H1 (cell line): ENCODE data around the gene CACNA2D3. TPM values are rescaled to one million over a fixed set of nuclear protein-coding genes. Genes with fewer than 3 reads are reported as not detected.

Experiments used
- CTCF ChIA-PET: fragments of 300-600 bp; sonication (Branson Sonifier 250); formaldehyde crosslinking; loops from one replicate; lab custom pipeline; 2021; ENCODE audit not compliant: partially characterized antibody; lab: Charles Lee
- POLR2A ChIA-PET: fragments of 300-600 bp; sonication (Branson Sonifier 250); formaldehyde crosslinking; loops from one replicate; lab custom pipeline; 2021; ENCODE audit warnings: inconsistent platforms; ENCODE audit not compliant: partially characterized antibody; lab: Charles Lee
- DNase-seq, 2 experiments: peaks; one replicate each; pipeline versions ENCODE4 v3.0.0 to v3.0.0-alpha.2; 2010 to 2022; ENCODE audit warnings: low spot score in 2 of 2, low read depth in 1 of 2, mixed read lengths in 1 of 2
- FAIRE-seq: peaks from 2 replicates; lab custom pipeline; 2011; peaks lifted over from hg19 to GRCh38; lab: Jason Lieb, UNC
- H2AFZ ChIP-seq: 2 replicates; pipeline ENCODE4 v1.8.1; 2012; ENCODE audit warnings: low read length, inconsistent platforms
- H2AK5ac ChIP-seq: 2 replicates; pipeline ENCODE4 v1.6.1; 2013; ENCODE audit warnings: low read depth, low read length
- H2BK120ac ChIP-seq: replicated peaks from 2 replicates; pipeline ENCODE3; 2013; ENCODE audit warnings: low read depth, low read length, inconsistent platforms
- H2BK12ac ChIP-seq: 2 replicates; pipeline ENCODE4 v1.6.1; 2013; ENCODE audit warnings: low read depth, low read length
- H2BK15ac ChIP-seq: 2 replicates; pipeline ENCODE4 v1.6.1; 2013; ENCODE audit warnings: low read length
- H2BK20ac ChIP-seq: 2 replicates; pipeline ENCODE4 v1.6.1; 2013; ENCODE audit warnings: low read length
- H2BK5ac ChIP-seq: 2 replicates; pipeline ENCODE4 v1.6.1; 2013; ENCODE audit warnings: low read depth, low read length
- H3K14ac ChIP-seq: 2 replicates; pipeline ENCODE4 v1.6.1; 2013; ENCODE audit warnings: inconsistent platforms; ENCODE audit not compliant: insufficient read length
- H3K18ac ChIP-seq: 2 replicates; pipeline ENCODE4 v1.6.1; 2013; ENCODE audit warnings: low read length; ENCODE audit errors: extremely low read depth
- H3K23ac ChIP-seq: 2 replicates; pipeline ENCODE4 v1.6.1; 2013; ENCODE audit warnings: inconsistent platforms; ENCODE audit not compliant: insufficient read length
- H3K23me2 ChIP-seq: 2 replicates; pipeline ENCODE4 v1.6.1; 2013; ENCODE audit warnings: low read depth, low read length
- H3K27ac ChIP-seq: 2 replicates; pipeline ENCODE4 v1.6.1; 2011; ENCODE audit warnings: low read depth, low read length, inconsistent platforms
- H3K27me3 ChIP-seq, 4 experiments: replicated peaks in 1 of 4; 1 replicate in 1 of 4; 2 replicates in 3 of 4; pipeline versions ENCODE4 v1.6.1 to v1.8.1; 2011 to 2013; ENCODE audit warnings: low read length in 3 of 4, mild to moderate bottlenecking in 3 of 4, inconsistent platforms in 2 of 4, mixed read lengths in 2 of 4, moderate library complexity in 1 of 4; ENCODE audit not compliant: control insufficient read depth in 3 of 4, insufficient read depth in 3 of 4; ENCODE audit errors: extremely low read depth in 1 of 4
- H3K36me3 ChIP-seq, 4 experiments: 2 replicates each; pipeline versions ENCODE4 v1.6.1 to v1.8.1; 2011 to 2013; ENCODE audit warnings: mild to moderate bottlenecking in 4 of 4, low read length in 3 of 4, moderate library complexity in 2 of 4, control low read depth in 1 of 4, inconsistent platforms in 1 of 4; ENCODE audit not compliant: insufficient read depth in 4 of 4, control insufficient read depth in 2 of 4
- H3K4ac ChIP-seq: replicated peaks from 2 replicates; pipeline ENCODE3; 2013; ENCODE audit warnings: low read length, low read depth, mixed read lengths, inconsistent platforms; ENCODE audit not compliant: insufficient read length
- H3K4me1 ChIP-seq, 4 experiments: replicated peaks in 1 of 4; 1 replicate in 1 of 4; 2 replicates in 3 of 4; pipeline versions ENCODE4 v1.6.1 to v1.8.1; 2011 to 2013; ENCODE audit warnings: low read length in 3 of 4, inconsistent platforms in 2 of 4, mixed read lengths in 1 of 4; ENCODE audit not compliant: insufficient read depth in 4 of 4, control insufficient read depth in 3 of 4
- H3K4me2 ChIP-seq, 2 experiments: 2 replicates each; pipeline versions ENCODE4 v1.6.1 to v1.8.1; 2011 to 2013; ENCODE audit warnings: low read depth in 2 of 2, low read length in 2 of 2, control low read depth in 1 of 2, inconsistent platforms in 1 of 2, mild to moderate bottlenecking in 1 of 2; ENCODE audit not compliant: insufficient read depth in 1 of 2
- H3K4me3 ChIP-seq, 4 experiments: fragments of 200-600, 300-600 bp in 1 of 4; sonication (generic), shearing (Covaris generic), sonication (Bioruptor Twin) in 1 of 4; 2 replicates each; pipeline versions ENCODE4 v1.5.1 to v1.8.1; 2011 to 2016; ENCODE audit warnings: low read length in 4 of 4, low read depth in 3 of 4, control low read depth in 2 of 4, inconsistent platforms in 2 of 4, mild to moderate bottlenecking in 2 of 4, mixed read lengths in 1 of 4, moderate library complexity in 1 of 4; ENCODE audit not compliant: insufficient read depth in 2 of 4; ENCODE audit errors: extremely low read depth in 1 of 4
- H3K56ac ChIP-seq: replicated peaks from 2 replicates; pipeline ENCODE3; 2013; ENCODE audit warnings: low read depth, mild to moderate bottlenecking, mixed read lengths, low read length, inconsistent platforms; ENCODE audit not compliant: insufficient read length
- H3K79me1 ChIP-seq: 2 replicates; pipeline ENCODE4 v1.6.1; 2013; ENCODE audit warnings: low read depth, low read length, control low read depth
- H3K79me2 ChIP-seq, 2 experiments: 2 replicates each; pipeline versions ENCODE4 v1.6.1 to v1.8.1; 2012 to 2013; ENCODE audit warnings: low read length in 2 of 2, mild to moderate bottlenecking in 2 of 2, inconsistent platforms in 1 of 2; ENCODE audit not compliant: insufficient read depth in 2 of 2, control insufficient read depth in 1 of 2
- H3K9ac ChIP-seq, 4 experiments: replicated peaks in 1 of 4; 1 replicate in 1 of 4; 2 replicates in 3 of 4; pipeline versions ENCODE4 v1.6.1 to v1.8.1; 2011 to 2013; ENCODE audit warnings: low read depth in 3 of 4, low read length in 3 of 4, control low read depth in 2 of 4, mild to moderate bottlenecking in 2 of 4, moderate library complexity in 2 of 4, inconsistent platforms in 1 of 4; ENCODE audit errors: extremely low read depth in 1 of 4
- H3K9me3 ChIP-seq, 2 experiments: 2 replicates each; pipeline versions ENCODE4 v1.6.1 to v1.8.1; 2012 to 2013; ENCODE audit warnings: mild to moderate bottlenecking in 2 of 2, moderate library complexity in 2 of 2, control low read depth in 1 of 2, inconsistent platforms in 1 of 2, low read depth in 1 of 2, low read length in 1 of 2, mixed read lengths in 1 of 2; ENCODE audit not compliant: insufficient read depth in 2 of 2
- H4K20me1 ChIP-seq, 2 experiments: replicated peaks in 1 of 2; 2 replicates each; pipeline versions ENCODE3 to v1.8.1; 2011 to 2013; ENCODE audit warnings: inconsistent platforms in 2 of 2, low read length in 2 of 2, mild to moderate bottlenecking in 1 of 2; ENCODE audit not compliant: insufficient read depth in 2 of 2, control insufficient read depth in 1 of 2
- H4K5ac ChIP-seq: 2 replicates; pipeline ENCODE4 v1.6.1; 2013; ENCODE audit warnings: low read length, low read depth, mixed read lengths, inconsistent platforms; ENCODE audit not compliant: insufficient read length
- H4K8ac ChIP-seq: 2 replicates; pipeline ENCODE4 v1.8.0; 2013; ENCODE audit warnings: mild to moderate bottlenecking, moderate library complexity, low read length, inconsistent platforms; ENCODE audit not compliant: insufficient read depth; ENCODE audit errors: extremely low read depth
- H4K91ac ChIP-seq: replicated peaks from 2 replicates; pipeline ENCODE3; 2013; ENCODE audit warnings: low read length, mixed read lengths, inconsistent platforms; ENCODE audit not compliant: insufficient read length
- JUN ChIP-seq: IDR thresholded peaks from 2 replicates; pipeline ENCODE4 v1.6.1; 2011; ENCODE audit warnings: low read depth, mild to moderate bottlenecking, improper control_type of control experiment, low read length
- MAFK ChIP-seq: IDR thresholded peaks from 2 replicates; pipeline ENCODE4 v1.6.1; 2012; ENCODE audit warnings: low read depth, mild to moderate bottlenecking, improper control_type of control experiment, low read length
- NRF1 ChIP-seq: IDR thresholded peaks from 2 replicates; pipeline ENCODE4 v1.6.1; 2011; ENCODE audit warnings: mild to moderate bottlenecking, low read depth, low read length, improper control_type of control experiment
- PHF8 ChIP-seq: fragments of 200-600 bp; sonication (generic); conservative IDR thresholded peaks from 2 replicates; pipeline ENCODE4 v1.7.1; 2012; ENCODE audit warnings: low read depth, mild to moderate bottlenecking, inconsistent platforms, low read length, moderate library complexity
- POU5F1 ChIP-seq: IDR thresholded peaks from 2 replicates; pipeline ENCODE4 v1.6.1; 2011; ENCODE audit warnings: low read depth, mild to moderate bottlenecking, low read length, moderate library complexity
- RBBP5 ChIP-seq: IDR thresholded peaks from 2 replicates; pipeline ENCODE4 v1.7.1; 2012; ENCODE audit warnings: low read depth, mild to moderate bottlenecking, inconsistent platforms, low read length, moderate library complexity, borderline replicate concordance
- RFX5 ChIP-seq: IDR thresholded peaks from 2 replicates; pipeline ENCODE4 v1.6.1; 2011; ENCODE audit warnings: low read depth, low read length, improper control_type of control experiment, borderline replicate concordance
- SP4 ChIP-seq: IDR thresholded peaks from 2 replicates; pipeline ENCODE4 v1.6.1; 2012; ENCODE audit warnings: low read length, inconsistent platforms
- TAF1 ChIP-seq: IDR thresholded peaks from 2 replicates; pipeline ENCODE4 v1.6.1; 2011; ENCODE audit warnings: mild to moderate bottlenecking, low read depth, low read length
- TAF7 ChIP-seq: optimal IDR thresholded peaks from 2 replicates; pipeline ENCODE3; 2011; ENCODE audit warnings: low read depth, mild to moderate bottlenecking, inconsistent platforms, low read length, moderate library complexity, borderline replicate concordance
- TBP ChIP-seq: IDR thresholded peaks from 2 replicates; pipeline ENCODE4 v1.6.1; 2011; ENCODE audit warnings: low read depth, low read length, improper control_type of control experiment
- TCF12 ChIP-seq: IDR thresholded peaks from 2 replicates; pipeline ENCODE4 v1.6.1; 2011; ENCODE audit warnings: low read depth, mild to moderate bottlenecking, low read length
- WGBS, 2 experiments: shearing (Covaris generic) in 1 of 2; methylation state at CpG; one replicate each; pipeline versions ENCODE4 v1.1.6 to v1.1.7; 2013 to 2015; ENCODE audit warnings: low lambda C conversion rate in 2 of 2, mixed read lengths in 2 of 2, inconsistent platforms in 1 of 2, low coverage in 1 of 2, missing lambda C conversion rate in 1 of 2; ENCODE audit not compliant: insufficient replicate concordance in 2 of 2, insufficient coverage in 1 of 2, insufficient read length in 1 of 2; ENCODE audit errors: extremely low coverage in 1 of 2, missing lambda C conversion rate in 1 of 2; 5-methylcytosine and 5-hydroxymethylcytosine counted together
- polyA plus RNA-seq, 7 experiments: library from polyadenylated mRNA; depleted of rRNA in 3 of 7; stranded (reverse) in 5 of 7; unstranded in 2 of 7; fragments of >200 nt in 5 of 7; fragments of 200-250 nt in 2 of 7; gene quantifications; 1 replicate in 5 of 7; 2 replicates in 1 of 7; 4 replicates in 1 of 7; pipeline versions ENCODE4 v1.2.1 to v1.2.3, GENCODE V29; 2011 to 2013; ENCODE audit warnings: missing spikeins in 2 of 7, mixed read lengths in 2 of 7
- total RNA-seq: library from RNA; stranded (reverse); fragmentation: NEBNext Ultra II Directional; extraction: Animal tissue kit (Norgen Biotek cat#: 25700); gene quantifications from 2 replicates; pipeline ENCODE4 v1.2.1, GENCODE V29; 2021
- TF ChIP-seq, protein P1 (sequence below), 3 experiments: IDR thresholded peaks; 1 replicate in 2 of 3; 2 replicates in 1 of 3; pipeline versions ENCODE4 v1.5.1 to v1.6.1; 2011; ENCODE audit warnings: low read length in 3 of 3, mild to moderate bottlenecking in 3 of 3, inconsistent platforms in 2 of 3, low read depth in 1 of 3, moderate library complexity in 1 of 3; ENCODE audit not compliant: insufficient read depth in 1 of 3; ENCODE audit errors: control extremely low read depth in 1 of 3

The CACNA2D3 gene
- total and polyA plus RNA-seq, 2 of the 8 experiments (the other 6 are each of a cell fraction or from before 2014, with no cell fraction given): 1.5 to 1.8 TPM

GRCh38 chr3:54841471-54841870, 719.1 kb downstream of the CACNA2D3 start:
- POLR2A ChIA-PET: interaction anchor here (1.1 kb wide), 1 partner anchor 9 kb away, joined by 4 read pairs; no protein-coding TSS in a partner anchor
- no peak overlapping the region for H2AK5ac ChIP-seq
- no peak overlapping the region for H2BK120ac ChIP-seq
- H3K79me2 ChIP-seq: no peaks in the 10 kb centered on the region
- H3K27me3 ChIP-seq: no peaks in the 10 kb centered on the region
- DNase-seq (no peak), FAIRE-seq (no peak)
- H3K18ac ChIP-seq: no peak overlapping the region
- no peak overlapping the region for H3K9ac ChIP-seq
- H4K20me1 ChIP-seq: no peaks in the 10 kb centered on the region
- H3K4me3 ChIP-seq: no peak overlapping the region
- H3K23me2 ChIP-seq: no peaks in the 10 kb centered on the region
- no peaks in the 10 kb centered on the region for H3K36me3 ChIP-seq
- H2BK15ac ChIP-seq: no peak overlapping the region
- H2BK20ac ChIP-seq: no peak overlapping the region
- no peaks in the 10 kb centered on the region for H3K9me3 ChIP-seq
- no peak overlapping the region for H3K4me2 ChIP-seq
- H3K14ac ChIP-seq: no peak overlapping the region
- no peak overlapping the region for H2AFZ ChIP-seq
- no peak overlapping the region for H3K27ac ChIP-seq
- H3K79me1 ChIP-seq: no peaks in the 10 kb centered on the region; the same call in 1 of the 2 replicates
- H3K4ac ChIP-seq: no peak overlapping the region
- H2BK12ac ChIP-seq: no peak overlapping the region
- WGBS, 2 experiments: 91% methylated on average over 4 of the region's 4 CpGs; no CpG with 5 or more reads in 1 of the 2 experiments
- H3K4me1 ChIP-seq: no peaks in the 10 kb centered on the region
- no peak overlapping the region for H3K56ac ChIP-seq
- no peak overlapping the region for H2BK5ac ChIP-seq
- CTCF ChIA-PET: interaction anchor here (1.2 to 8.7 kb wide), 5 partner anchors 10 to 564 kb away, joined by 3 to 70 read pairs (median 4); no protein-coding TSS in a partner anchor
- no peak overlapping the region for H4K91ac ChIP-seq
- no peak overlapping the region for H3K23ac ChIP-seq
- no peak overlapping the region for H4K8ac ChIP-seq
- H4K5ac ChIP-seq: no peak overlapping the region
- TF ChIP-seq, protein P1, sequence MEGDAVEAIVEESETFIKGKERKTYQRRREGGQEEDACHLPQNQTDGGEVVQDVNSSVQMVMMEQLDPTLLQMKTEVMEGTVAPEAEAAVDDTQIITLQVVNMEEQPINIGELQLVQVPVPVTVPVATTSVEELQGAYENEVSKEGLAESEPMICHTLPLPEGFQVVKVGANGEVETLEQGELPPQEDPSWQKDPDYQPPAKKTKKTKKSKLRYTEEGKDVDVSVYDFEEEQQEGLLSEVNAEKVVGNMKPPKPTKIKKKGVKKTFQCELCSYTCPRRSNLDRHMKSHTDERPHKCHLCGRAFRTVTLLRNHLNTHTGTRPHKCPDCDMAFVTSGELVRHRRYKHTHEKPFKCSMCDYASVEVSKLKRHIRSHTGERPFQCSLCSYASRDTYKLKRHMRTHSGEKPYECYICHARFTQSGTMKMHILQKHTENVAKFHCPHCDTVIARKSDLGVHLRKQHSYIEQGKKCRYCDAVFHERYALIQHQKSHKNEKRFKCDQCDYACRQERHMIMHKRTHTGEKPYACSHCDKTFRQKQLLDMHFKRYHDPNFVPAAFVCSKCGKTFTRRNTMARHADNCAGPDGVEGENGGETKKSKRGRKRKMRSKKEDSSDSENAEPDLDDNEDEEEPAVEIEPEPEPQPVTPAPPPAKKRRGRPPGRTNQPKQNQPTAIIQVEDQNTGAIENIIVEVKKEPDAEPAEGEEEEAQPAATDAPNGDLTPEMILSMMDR (IDR thresholded peaks at IDR 0.05; ENCODE audit: control extremely low read depth in 1 of 3, insufficient read depth in 1 of 3, low read depth in 1 of 3, low read length in 3 of 3): no peak
- no peak for TF ChIP-seq TCF12
- TF ChIP-seq POU5F1: no peak
- no peak for TF ChIP-seq RFX5
- TF ChIP-seq JUN: no peak
- TF ChIP-seq NRF1: no peak
- no peak for TF ChIP-seq SP4
- TF ChIP-seq TAF7: no peak
- TF ChIP-seq TAF1: no peak
- no peak for TF ChIP-seq PHF8
- TF ChIP-seq RBBP5: no peak
- TF ChIP-seq TBP: no peak
- no peak for TF ChIP-seq MAFK
